K562 (cell line): Measurements from ENCODE around the gene HRCT1.

Experiments
- CTCF ChIP-seq, 3 experiments: IDR thresholded peaks in 2 of 3; conservative IDR thresholded peaks in 1 of 3; 2 replicates each; pipeline ENCODE4 v1.5.1; 2011 to 2012; ENCODE audit warnings: low read length in 3 of 3, mild to moderate bottlenecking in 3 of 3, control low read depth in 2 of 3, improper control_type of control experiment in 1 of 3, inconsistent platforms in 1 of 3, low read depth in 1 of 3, mixed read lengths in 1 of 3, moderate library complexity in 1 of 3; ENCODE audit not compliant: insufficient read depth in 2 of 3
- POLR2A ChIP-seq: fragments of 450-650 bp; conservative IDR thresholded peaks from 2 replicates; pipeline ENCODE4 v1.6.1; 2016
- ZNF140 ChIP-seq: fragments of 250-450 bp; sonication (Bioruptor Pico); IDR thresholded peaks from 2 replicates; pipeline ENCODE4 v1.8.0; 2021; ENCODE audit warnings: moderate library complexity, mild to moderate bottlenecking, inconsistent platforms
- TF ChIP-seq, protein P1 (sequence below), 3 experiments: fragments of 200-800 bp in 1 of 3; sonication (Bioruptor generic) in 1 of 3; sonication (generic) in 1 of 3; formaldehyde crosslinking in 1 of 3; IDR thresholded peaks; 2 replicates each; pipeline versions ENCODE4 v1.6.1 to v1.8.0; 2016 to 2022; ENCODE audit warnings: mild to moderate bottlenecking in 2 of 3, missing compliant biosample characterization in 2 of 3, missing genetic modification characterization in 2 of 3, missing genetic modification reagents in 1 of 3
- TF ChIP-seq, protein P2 (sequence below): sonication (generic); formaldehyde crosslinking; IDR thresholded peaks from 2 replicates; pipeline ENCODE4 v1.9.0; 2022; ENCODE audit warnings: mild to moderate bottlenecking, missing genetic modification reagents
- TF ChIP-seq, protein P3 (sequence below), 2 experiments: fragments of 250-450 bp in 1 of 2; fragments of 450-650 bp in 1 of 2; sonication (Bioruptor Pico) in 1 of 2; IDR thresholded peaks; 2 replicates each; pipeline versions ENCODE4 v1.6.1 to v1.8.0; 2016 to 2021; ENCODE audit warnings: mild to moderate bottlenecking in 2 of 2, moderate library complexity in 2 of 2, missing compliant biosample characterization in 1 of 2, missing genetic modification characterization in 1 of 2

DNA sequence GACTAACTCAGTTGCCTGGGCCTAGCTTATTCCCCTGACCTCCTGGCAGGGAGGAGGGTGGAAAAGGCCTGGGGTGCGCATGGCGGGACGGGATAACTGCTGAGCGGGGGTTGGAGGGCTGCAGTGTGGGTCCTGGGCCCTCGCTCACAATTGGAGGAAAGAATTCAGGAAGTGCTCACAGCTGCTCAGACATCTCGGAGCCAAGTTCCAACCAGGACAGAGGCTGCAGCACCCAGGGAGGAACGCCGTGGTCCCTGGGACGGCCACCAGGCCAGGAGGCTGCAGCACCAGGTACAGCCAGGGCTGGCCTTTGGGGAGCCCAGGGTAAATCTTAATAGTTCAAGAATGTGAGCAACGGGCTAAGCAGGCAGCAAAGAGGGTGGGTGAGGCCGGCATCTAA lies 3.3 kb downstream of the HRCT1 start, which contains the start of gene SPAAR:
- TF ChIP-seq CTCF (IDR thresholded peaks at IDR 0.05 in 2 of 3, conservative IDR thresholded peaks at IDR 0.05 in 1 of 3; ENCODE audit: insufficient read depth in 2 of 3, low read depth in 1 of 3, low read length in 3 of 3) (no peak), ZNF140 (CRISPR knock-in tag) (no peak), POLR2A (no peak)
- TF ChIP-seq, protein P1, sequence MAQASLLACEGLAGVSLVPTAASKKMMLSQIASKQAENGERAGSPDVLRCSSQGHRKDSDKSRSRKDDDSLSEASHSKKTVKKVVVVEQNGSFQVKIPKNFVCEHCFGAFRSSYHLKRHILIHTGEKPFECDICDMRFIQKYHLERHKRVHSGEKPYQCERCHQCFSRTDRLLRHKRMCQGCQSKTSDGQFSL (CRISPR knock-in tag; IDR thresholded peaks at IDR 0.05) = no peak
- TF ChIP-seq, protein P1 (tag; IDR thresholded peaks at IDR 0.05) = no peak
- TF ChIP-seq, protein P2, sequence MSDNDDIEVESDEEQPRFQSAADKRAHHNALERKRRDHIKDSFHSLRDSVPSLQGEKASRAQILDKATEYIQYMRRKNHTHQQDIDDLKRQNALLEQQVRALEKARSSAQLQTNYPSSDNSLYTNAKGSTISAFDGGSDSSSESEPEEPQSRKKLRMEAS (CRISPR knock-in tag) = no peak
- TF ChIP-seq, protein P3, sequence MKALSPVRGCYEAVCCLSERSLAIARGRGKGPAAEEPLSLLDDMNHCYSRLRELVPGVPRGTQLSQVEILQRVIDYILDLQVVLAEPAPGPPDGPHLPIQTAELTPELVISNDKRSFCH (CRISPR knock-in tag; IDR thresholded peaks at IDR 0.05) = no peak
- TF ChIP-seq, protein P3 (tag; IDR thresholded peaks at IDR 0.05) = no peak
